ENCODE data around the gene NCKAP5L.
A peak's percentile ranks its signal among the peaks of the same experiment; 100 is the strongest.
"Not testable (repeated sequence)": the region's sequence is repeated elsewhere in the genome, so short reads cannot be mapped to it uniquely, and the experiment has no call there.

The NCKAP5L gene

DNA sequence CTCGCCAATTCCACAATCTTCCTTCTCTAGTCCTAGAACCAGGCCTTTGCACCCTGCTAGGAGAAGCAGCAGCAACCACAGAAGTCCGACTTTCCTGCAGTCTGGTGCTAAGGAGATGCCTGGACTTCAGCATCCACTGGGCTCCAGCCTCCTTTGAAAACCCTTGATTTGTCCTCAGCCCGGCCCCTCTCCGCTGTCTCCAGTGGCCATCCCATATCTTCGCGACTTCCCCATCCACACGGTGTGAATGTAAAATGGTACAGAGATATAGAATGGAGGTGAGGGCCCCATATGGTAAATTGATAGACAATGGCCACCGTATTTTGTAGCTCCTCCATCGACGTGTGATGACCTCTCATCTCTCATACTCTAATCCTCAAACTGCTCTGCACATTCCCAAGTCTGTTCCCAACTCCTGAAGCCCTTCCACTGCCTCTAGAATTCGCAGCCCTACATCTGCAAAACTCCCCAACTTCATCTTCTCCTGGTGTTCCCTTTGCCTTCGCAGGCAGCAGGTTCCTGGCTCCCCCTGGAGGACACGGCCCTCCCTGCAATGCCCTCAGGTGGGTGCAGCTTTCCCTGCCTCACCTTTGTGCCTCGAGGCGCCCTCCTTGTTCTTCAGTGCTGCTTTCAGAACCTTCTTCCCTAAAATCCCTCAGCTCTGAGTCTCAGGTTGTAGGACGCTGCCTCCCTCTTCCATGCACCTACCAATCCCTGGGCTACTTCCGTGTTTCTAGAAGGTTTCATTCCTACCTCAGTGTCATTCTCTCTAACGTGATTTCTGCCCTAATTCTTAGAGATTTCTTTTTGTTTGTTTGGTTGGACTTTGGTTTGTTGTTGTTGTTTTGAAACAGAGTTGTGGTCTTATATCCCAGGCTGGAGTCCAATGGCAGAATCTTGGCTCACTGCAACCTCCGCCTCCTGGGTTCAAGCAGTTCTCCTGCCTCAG is 50.1 kb downstream of the NCKAP5L start:
- DNase-seq (ENCODE audit: low spot score in 2 of 2), result peak; percentile 55 to 62
- Mint-ChIP-seq H3K36me3 (no peaks in the 10 kb centered on the region), H3K4me3 (no peak overlapping the region), H3K27ac (no peak overlapping the region), H3K9me3 (no peaks in the 10 kb centered on the region), H3K27me3 (peaks cover 18% of the 10 kb centered on the region), H3K4me1 (peaks cover 17% of the 10 kb centered on the region)
- ATAC-seq (ENCODE audit: low read depth), result peak; percentile 83

- Mint-ChIP-seq H3K4me1 (peaks cover 17% of the 10 kb centered on the region), H3K27ac (no peak overlapping the region), H3K36me3 (no peaks in the 10 kb centered on the region), H3K4me3 (no peak overlapping the region), H3K9me3 (no peaks in the 10 kb centered on the region), H3K27me3 (peaks cover 18% of the 10 kb centered on the region)
- DNase-seq (ENCODE audit: low spot score in 2 of 2) (no peak), ATAC-seq (ENCODE audit: low read depth) (no peak)
Measured at GRCh38 chr12:49777341-49777740, 50.9 kb downstream of the NCKAP5L start.

- peaks cover 17% of the 10 kb centered on the region for H3K4me1 Mint-ChIP-seq
- no peaks in the 10 kb centered on the region for H3K36me3 Mint-ChIP-seq
- H3K4me3 Mint-ChIP-seq, result no peak overlapping the region
- peaks cover 18% of the 10 kb centered on the region for H3K27me3 Mint-ChIP-seq
- H3K9me3 Mint-ChIP-seq, result no peaks in the 10 kb centered on the region
- no peak for ATAC-seq (ENCODE audit: low read depth)
- DNase-seq (ENCODE audit: low spot score in 2 of 2), result no peak
- no peak overlapping the region for H3K27ac Mint-ChIP-seq
Measured at GRCh38 chr12:49776858-49777257, 51.4 kb downstream of the NCKAP5L start.

- Mint-ChIP-seq H3K27me3 (peaks cover 18% of the 10 kb centered on the region), H3K4me1 (peaks cover 17% of the 10 kb centered on the region), H3K27ac (no peak overlapping the region), H3K9me3 (no peaks in the 10 kb centered on the region), H3K36me3 (no peaks in the 10 kb centered on the region), H3K4me3 (peak overlapping the region; percentile 31)
- ATAC-seq (ENCODE audit: low read depth), result peak; percentile 78
- DNase-seq (ENCODE audit: low spot score in 2 of 2), result peak; percentile 26 to 32
Measured at GRCh38 chr12:49776413-49776812, 51.8 kb downstream of the NCKAP5L start.

GRCh38 chr12:49773102-49773501 is 55.1 kb downstream of the NCKAP5L start:
- H3K9me3 Mint-ChIP-seq; DNase-seq (ENCODE audit: low spot score in 2 of 2); H3K4me3 Mint-ChIP-seq; H3K27me3 Mint-ChIP-seq; ATAC-seq (ENCODE audit: low read depth); H3K36me3 Mint-ChIP-seq; H3K27ac Mint-ChIP-seq: not testable (repeated sequence)
- peaks cover 10% of the 10 kb centered on the region for H3K4me1 Mint-ChIP-seq

- no peak for DNase-seq (ENCODE audit: low spot score in 2 of 2)
- Mint-ChIP-seq H3K9me3 (no peaks in the 10 kb centered on the region), H3K27ac (no peak overlapping the region), H3K27me3 (peaks cover 2% of the 10 kb centered on the region), H3K36me3 (peaks cover 6% of the 10 kb centered on the region), H3K4me1 (peaks cover 11% of the 10 kb centered on the region), H3K4me3 (no peak overlapping the region)
- ATAC-seq (ENCODE audit: low read depth), result no peak
Measured at GRCh38 chr12:49767333-49767732, 60.9 kb downstream of the NCKAP5L start.

GRCh38 chr12:49766115-49766455 is 62.1 kb downstream of the NCKAP5L start:
- H3K4me3 Mint-ChIP-seq, result no peak overlapping the region
- peaks cover 14% of the 10 kb centered on the region for H3K4me1 Mint-ChIP-seq
- no peak overlapping the region for H3K27ac Mint-ChIP-seq
- ATAC-seq (ENCODE audit: low read depth) (no peak), DNase-seq (ENCODE audit: low spot score in 2 of 2) (no peak)
- H3K27me3 Mint-ChIP-seq, result peaks cover 2% of the 10 kb centered on the region
- no peaks in the 10 kb centered on the region for H3K9me3 Mint-ChIP-seq
- peaks cover 17% of the 10 kb centered on the region for H3K36me3 Mint-ChIP-seq

DNA sequence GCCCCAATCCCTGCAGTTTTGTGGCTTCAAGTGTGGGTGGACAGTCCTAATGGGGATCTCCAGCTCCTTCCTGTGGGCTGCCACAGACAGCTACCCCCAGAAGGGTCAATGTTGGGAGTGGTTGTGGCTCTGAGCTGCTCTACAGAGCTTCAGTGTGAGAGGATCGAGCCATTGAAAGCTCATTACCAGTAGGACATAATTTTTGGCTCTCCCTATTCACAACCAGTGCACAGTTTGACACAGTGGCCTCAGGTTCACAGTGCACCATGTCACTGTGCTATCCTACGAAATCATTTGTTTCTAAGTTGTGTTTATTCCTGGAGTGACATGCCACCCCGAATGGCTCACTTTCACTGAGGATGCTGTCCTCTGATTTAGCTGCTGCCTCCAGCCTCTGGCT is 64.1 kb downstream of the NCKAP5L start:
- no peaks in the 10 kb centered on the region for H3K9me3 Mint-ChIP-seq
- ATAC-seq (ENCODE audit: low read depth) (no peak), DNase-seq (ENCODE audit: low spot score in 2 of 2) (no peak)
- H3K36me3 Mint-ChIP-seq, result peaks cover 18% of the 10 kb centered on the region
- no peak overlapping the region for H3K4me3 Mint-ChIP-seq
- no peaks in the 10 kb centered on the region for H3K27me3 Mint-ChIP-seq
- H3K27ac Mint-ChIP-seq, result peak overlapping the region; percentile 60
- H3K4me1 Mint-ChIP-seq, result peaks cover 14% of the 10 kb centered on the region

- H3K27ac Mint-ChIP-seq, result peak overlapping the region; percentile 2
- ATAC-seq (ENCODE audit: low read depth) (peak; percentile 91), DNase-seq (ENCODE audit: low spot score in 2 of 2) (peak; percentile 66 to 75)
- no peak overlapping the region for H3K4me3 Mint-ChIP-seq
- no peaks in the 10 kb centered on the region for H3K9me3 Mint-ChIP-seq
- H3K4me1 Mint-ChIP-seq, result peaks cover 14% of the 10 kb centered on the region
- H3K36me3 Mint-ChIP-seq, result peaks cover 28% of the 10 kb centered on the region
- H3K27me3 Mint-ChIP-seq, result no peaks in the 10 kb centered on the region
Measured at GRCh38 chr12:49763006-49763591, 65.1 kb downstream of the NCKAP5L start.

- ATAC-seq (ENCODE audit: low read depth) (peak; percentile 30), DNase-seq (ENCODE audit: low spot score in 2 of 2) (no peak)
- Mint-ChIP-seq H3K36me3 (peaks cover 32% of the 10 kb centered on the region), H3K9me3 (no peaks in the 10 kb centered on the region), H3K27me3 (no peaks in the 10 kb centered on the region), H3K4me3 (no peak overlapping the region), H3K4me1 (peaks cover 12% of the 10 kb centered on the region), H3K27ac (peak overlapping the region; percentile 33)
Measured at GRCh38 chr12:49762468-49762847, 65.8 kb downstream of the NCKAP5L start.

GRCh38 chr12:49761677-49762467 is 66.3 kb downstream of the NCKAP5L start:
- ATAC-seq (ENCODE audit: low read depth) (no peak), DNase-seq (ENCODE audit: low spot score in 2 of 2) (no peak)
- H3K36me3 Mint-ChIP-seq, result peaks cover 36% of the 10 kb centered on the region
- no peak overlapping the region for H3K4me3 Mint-ChIP-seq
- peak overlapping the region; percentile 33 for H3K27ac Mint-ChIP-seq
- no peaks in the 10 kb centered on the region for H3K9me3 Mint-ChIP-seq
- H3K27me3 Mint-ChIP-seq, result no peaks in the 10 kb centered on the region
- H3K4me1 Mint-ChIP-seq, result peaks cover 9% of the 10 kb centered on the region

GRCh38 chr12:49750996-49751393 is 77.2 kb downstream of the NCKAP5L start:
- peak overlapping the region; percentile 89 for H3K27ac Mint-ChIP-seq
- ATAC-seq (ENCODE audit: low read depth) (no peak), DNase-seq (ENCODE audit: low spot score in 2 of 2) (no peak)
- H3K9me3 Mint-ChIP-seq, result no peaks in the 10 kb centered on the region
- H3K36me3 Mint-ChIP-seq, result peaks cover 20% of the 10 kb centered on the region
- no peaks in the 10 kb centered on the region for H3K27me3 Mint-ChIP-seq
- peaks cover 35% of the 10 kb centered on the region for H3K4me1 Mint-ChIP-seq
- H3K4me3 Mint-ChIP-seq, result no peak overlapping the region

DNA sequence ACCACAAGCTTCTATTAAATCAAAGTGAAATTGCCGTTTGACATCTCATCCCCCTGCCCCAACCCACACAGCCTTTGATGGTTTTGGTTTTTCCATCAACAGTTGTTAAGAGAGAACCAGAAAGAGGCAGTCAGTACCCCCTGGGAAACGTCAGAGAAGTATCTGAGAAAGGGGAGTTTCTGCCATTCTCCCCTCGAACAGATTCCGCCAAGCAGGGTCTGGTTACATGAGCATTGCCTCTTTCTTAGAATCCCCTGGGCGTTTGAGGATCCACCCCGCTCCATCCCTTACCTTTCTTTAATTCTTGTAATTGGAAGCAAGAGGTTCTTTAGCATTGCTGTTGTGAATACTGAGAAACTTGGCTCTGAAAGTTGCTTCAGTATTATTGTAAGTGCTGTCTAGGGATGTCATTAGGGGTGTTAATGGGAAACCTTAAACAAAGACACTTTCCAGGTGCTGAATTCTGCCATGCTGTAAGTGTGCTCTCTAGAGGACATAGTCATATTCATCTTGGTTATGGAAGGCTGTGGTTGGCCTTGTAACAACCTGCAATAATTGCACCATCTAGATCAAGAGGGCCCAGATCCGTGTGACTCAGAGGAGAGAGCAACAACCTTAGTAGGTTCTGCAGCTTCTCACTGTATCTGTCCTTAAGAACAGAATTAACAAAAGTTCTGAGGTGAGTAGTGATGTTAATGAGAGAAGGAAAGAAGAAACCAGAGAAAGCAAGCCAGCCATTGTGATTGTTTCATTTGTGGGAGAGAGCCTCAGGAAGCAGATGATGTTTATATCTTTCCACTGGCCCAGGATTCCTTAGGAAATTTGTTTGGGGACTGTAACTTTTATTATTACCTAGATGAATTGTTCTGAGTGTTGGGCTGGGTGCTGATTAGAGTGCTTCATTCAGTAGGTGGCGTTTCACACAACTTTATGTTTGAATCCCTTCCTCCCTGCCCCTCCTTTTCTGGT is 77.9 kb downstream of the NCKAP5L start:
- H3K27ac Mint-ChIP-seq, result peak overlapping the region; percentile 89
- no peak for ATAC-seq (ENCODE audit: low read depth)
- DNase-seq (ENCODE audit: low spot score in 2 of 2), result no peak
- H3K36me3 Mint-ChIP-seq, result peaks cover 18% of the 10 kb centered on the region
- H3K4me3 Mint-ChIP-seq, result peak overlapping the region; percentile 38
- no peaks in the 10 kb centered on the region for H3K27me3 Mint-ChIP-seq
- no peaks in the 10 kb centered on the region for H3K9me3 Mint-ChIP-seq
- H3K4me1 Mint-ChIP-seq, result peaks cover 35% of the 10 kb centered on the region
